ENCODE results near the gene PACRG.

Gene PACRG

DNA sequence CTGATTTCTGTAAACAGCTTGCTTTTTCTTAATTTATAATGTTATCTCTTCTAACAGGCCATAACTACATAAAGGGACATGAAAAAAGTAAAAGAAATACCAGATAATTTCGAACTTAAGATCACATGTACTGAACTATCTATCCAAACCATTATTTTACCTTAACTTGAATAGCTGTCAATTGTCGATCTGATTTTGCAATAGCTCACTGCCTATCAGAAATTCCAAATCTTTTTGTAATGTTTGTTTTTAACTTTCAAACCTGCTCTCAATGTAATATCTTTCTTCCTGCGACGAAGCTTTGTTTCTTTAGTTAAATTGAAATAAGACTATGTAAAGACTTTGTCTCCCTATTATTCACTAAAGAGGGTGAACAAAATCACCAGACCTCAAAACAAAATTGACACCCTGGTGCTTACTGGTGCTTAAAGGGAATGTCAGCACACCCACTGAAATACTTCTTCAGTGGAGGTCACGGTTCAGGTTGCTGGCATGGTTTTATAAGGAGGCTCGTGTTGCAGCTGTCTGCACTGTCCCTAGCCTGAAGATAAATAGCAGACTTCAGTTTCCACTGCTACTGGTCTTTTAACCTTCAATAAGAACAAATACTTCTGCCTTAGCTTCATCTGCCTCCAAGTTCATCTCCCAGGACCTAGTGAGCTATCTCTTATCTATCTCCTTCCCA, 569.2 kb downstream of the PACRG start:
- Histone ChIP-seq H3K27ac (ENCODE audit: poor library complexity, severe bottlenecking) (no peak overlapping the region), H3K9me3 (ENCODE audit: severe bottlenecking) (no peaks in the 10 kb centered on the region)
- ATAC-seq (ENCODE audit: low read depth) = no peak

GRCh38 chr6:163298079-163298830, 570.5 kb downstream of the PACRG start:
- TF ChIP-seq, protein P1, sequence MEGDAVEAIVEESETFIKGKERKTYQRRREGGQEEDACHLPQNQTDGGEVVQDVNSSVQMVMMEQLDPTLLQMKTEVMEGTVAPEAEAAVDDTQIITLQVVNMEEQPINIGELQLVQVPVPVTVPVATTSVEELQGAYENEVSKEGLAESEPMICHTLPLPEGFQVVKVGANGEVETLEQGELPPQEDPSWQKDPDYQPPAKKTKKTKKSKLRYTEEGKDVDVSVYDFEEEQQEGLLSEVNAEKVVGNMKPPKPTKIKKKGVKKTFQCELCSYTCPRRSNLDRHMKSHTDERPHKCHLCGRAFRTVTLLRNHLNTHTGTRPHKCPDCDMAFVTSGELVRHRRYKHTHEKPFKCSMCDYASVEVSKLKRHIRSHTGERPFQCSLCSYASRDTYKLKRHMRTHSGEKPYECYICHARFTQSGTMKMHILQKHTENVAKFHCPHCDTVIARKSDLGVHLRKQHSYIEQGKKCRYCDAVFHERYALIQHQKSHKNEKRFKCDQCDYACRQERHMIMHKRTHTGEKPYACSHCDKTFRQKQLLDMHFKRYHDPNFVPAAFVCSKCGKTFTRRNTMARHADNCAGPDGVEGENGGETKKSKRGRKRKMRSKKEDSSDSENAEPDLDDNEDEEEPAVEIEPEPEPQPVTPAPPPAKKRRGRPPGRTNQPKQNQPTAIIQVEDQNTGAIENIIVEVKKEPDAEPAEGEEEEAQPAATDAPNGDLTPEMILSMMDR (IDR thresholded peaks at IDR 0.05; ENCODE audit: poor library complexity, severe bottlenecking) = no peak
- H3K27me3 ChIP-seq (ENCODE audit: insufficient read depth, poor library complexity, severe bottlenecking) = no peaks in the 10 kb centered on the region
- no peak overlapping the region for H3K4me3 ChIP-seq (ENCODE audit: severe bottlenecking)
- no peaks in the 10 kb centered on the region for H3K4me1 ChIP-seq (ENCODE audit: insufficient read depth, poor library complexity, severe bottlenecking)
- H3K27ac ChIP-seq (ENCODE audit: poor library complexity, severe bottlenecking) = no peak overlapping the region
- H3K36me3 ChIP-seq (ENCODE audit: low read depth) = no peaks in the 10 kb centered on the region
- H3K9me3 ChIP-seq (ENCODE audit: severe bottlenecking) = no peaks in the 10 kb centered on the region
- DNase-seq (ENCODE audit: low spot score) = no peak
- ATAC-seq (ENCODE audit: low read depth) = no peak

More for the DNA sequence above, 569.2 kb downstream of the PACRG start:
- Histone ChIP-seq H3K4me3 (ENCODE audit: severe bottlenecking) (no peak overlapping the region), H3K27me3 (ENCODE audit: insufficient read depth, poor library complexity, severe bottlenecking) (no peaks in the 10 kb centered on the region), H3K4me1 (ENCODE audit: insufficient read depth, poor library complexity, severe bottlenecking) (no peaks in the 10 kb centered on the region), H3K36me3 (ENCODE audit: low read depth) (no peaks in the 10 kb centered on the region)
- no peak for DNase-seq (ENCODE audit: low spot score)
- TF ChIP-seq, protein P1 (IDR thresholded peaks at IDR 0.05; ENCODE audit: poor library complexity, severe bottlenecking) = no peak

- no peaks in the 10 kb centered on the region for H3K36me3 ChIP-seq (ENCODE audit: low read depth)
- TF ChIP-seq, protein P1 (IDR thresholded peaks at IDR 0.05; ENCODE audit: poor library complexity, severe bottlenecking) = no peak
- no peak for DNase-seq (ENCODE audit: low spot score)
- H3K4me3 ChIP-seq (ENCODE audit: severe bottlenecking) = no peak overlapping the region
- ATAC-seq (ENCODE audit: low read depth) = no peak
- no peaks in the 10 kb centered on the region for H3K4me1 ChIP-seq (ENCODE audit: insufficient read depth, poor library complexity, severe bottlenecking)
- no peaks in the 10 kb centered on the region for H3K9me3 ChIP-seq (ENCODE audit: severe bottlenecking)
- H3K27ac ChIP-seq (ENCODE audit: poor library complexity, severe bottlenecking) = no peak overlapping the region
- H3K27me3 ChIP-seq (ENCODE audit: insufficient read depth, poor library complexity, severe bottlenecking) = no peaks in the 10 kb centered on the region
These were observed 573.1 kb downstream of the PACRG start for GRCh38 chr6:163300838-163301237.

DNA sequence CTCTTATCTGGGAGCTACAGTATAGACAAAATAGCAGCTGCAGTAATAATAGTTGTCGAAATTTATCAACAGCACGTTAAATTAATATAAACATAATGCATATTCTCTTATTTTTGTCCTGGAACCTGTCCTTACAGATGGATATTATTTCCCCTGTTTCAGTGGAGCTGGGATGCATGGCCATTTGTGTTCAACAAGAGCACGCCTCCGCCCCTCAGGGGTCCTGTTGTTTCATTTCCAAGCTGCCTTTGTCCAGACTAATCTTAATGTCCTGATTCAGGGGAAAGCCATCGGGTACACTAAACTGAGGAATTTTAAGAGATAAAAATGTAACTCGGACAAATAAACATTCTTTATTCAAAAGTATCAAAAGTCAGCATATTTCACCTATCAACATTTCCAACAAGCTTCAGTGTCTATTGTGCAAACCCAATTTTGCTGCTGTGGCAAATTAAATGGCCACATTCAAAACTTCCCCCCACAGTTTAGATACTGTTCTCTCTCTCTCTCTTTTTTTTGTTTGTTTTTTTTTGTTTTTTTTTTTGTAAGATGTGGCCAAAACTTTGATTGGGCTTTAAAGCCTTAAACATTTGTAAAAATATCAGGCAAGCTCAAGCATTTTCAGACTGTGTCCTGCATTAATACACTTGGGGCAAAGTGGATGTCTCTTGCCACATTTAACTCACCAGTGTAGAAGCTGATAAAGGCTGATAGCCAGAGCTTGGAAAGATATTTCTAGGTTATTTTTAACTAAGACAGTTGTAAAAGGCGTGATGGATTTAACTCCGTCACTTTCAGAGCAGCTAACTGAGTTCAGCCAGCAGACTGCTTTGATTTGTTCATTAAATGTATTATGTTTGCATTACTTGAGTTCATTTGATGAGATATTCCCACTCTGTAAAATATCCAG, 574.2 kb downstream of the PACRG start:
- ATAC-seq (ENCODE audit: low read depth) (no peak), DNase-seq (ENCODE audit: low spot score) (no peak)
- TF ChIP-seq, protein P1 (IDR thresholded peaks at IDR 0.05; ENCODE audit: poor library complexity, severe bottlenecking) = no peak

More for the DNA sequence above, 574.2 kb downstream of the PACRG start:
- Histone ChIP-seq H3K27me3 (ENCODE audit: insufficient read depth, poor library complexity, severe bottlenecking) (no peaks in the 10 kb centered on the region), H3K4me3 (ENCODE audit: severe bottlenecking) (no peak overlapping the region), H3K27ac (ENCODE audit: poor library complexity, severe bottlenecking) (no peak overlapping the region), H3K4me1 (ENCODE audit: insufficient read depth, poor library complexity, severe bottlenecking) (no peaks in the 10 kb centered on the region), H3K9me3 (ENCODE audit: severe bottlenecking) (no peaks in the 10 kb centered on the region), H3K36me3 (ENCODE audit: low read depth) (no peaks in the 10 kb centered on the region)
